ENCODE measurements around the gene JSRP1.

GRCh38 chr19:2202366-2202765 is 53.9 kb downstream of the JSRP1 start:
- TF ChIP-seq CTCF (IDR thresholded peaks at IDR 0.05) = no peak
- TF ChIP-seq POLR2A (IDR thresholded peaks at IDR 0.05) = no peak
- TF ChIP-seq EP300 (IDR thresholded peaks at IDR 0.05) = no peak
